Endodermal cell (in vitro differentiated cells): ENCODE results near the gene ANAPC10. TPM values are rescaled to one million over a fixed set of nuclear protein-coding genes. Genes with fewer than 3 reads are reported as not detected.

Experiments used
- DNase-seq: peaks from one replicate; pipeline ENCODE4 v3.0.0-alpha.2; 2017
- H3K27ac ChIP-seq: 2 replicates; pipeline ENCODE4 v1.5.1; 2013; ENCODE audit warnings: mild to moderate bottlenecking, low read depth, low read length, moderate library complexity
- H3K27me3 ChIP-seq: 2 replicates; pipeline ENCODE4 v1.6.1; 2013; ENCODE audit warnings: mild to moderate bottlenecking, low read length, moderate library complexity; ENCODE audit not compliant: insufficient read depth, control insufficient read depth, poor library complexity, severe bottlenecking
- H3K36me3 ChIP-seq: 2 replicates; pipeline ENCODE4 v1.7.0; 2013; ENCODE audit warnings: mild to moderate bottlenecking, low read length, moderate library complexity; ENCODE audit not compliant: control insufficient read depth, insufficient read depth
- H3K4me1 ChIP-seq: one replicate; pipeline ENCODE4 v1.7.0; 2013; ENCODE audit warnings: low read length; ENCODE audit not compliant: control insufficient read depth, insufficient read depth
- H3K4me3 ChIP-seq: 2 replicates; pipeline ENCODE4 v1.5.1; 2013; ENCODE audit warnings: mild to moderate bottlenecking, low read length, moderate library complexity
- H3K9ac ChIP-seq: 2 replicates; pipeline ENCODE4 v1.6.1; 2013; ENCODE audit warnings: mild to moderate bottlenecking, low read length, moderate library complexity; ENCODE audit not compliant: poor library complexity, severe bottlenecking; ENCODE audit errors: extremely low read depth
- H3K9me3 ChIP-seq: 2 replicates; pipeline ENCODE4 v1.6.1; 2013; ENCODE audit warnings: mild to moderate bottlenecking, low read length, moderate library complexity; ENCODE audit not compliant: control insufficient read depth
- H3K27ac Mint-ChIP-seq: 2 replicates; pipeline ENCODE4 v1.8.0; 2020; ENCODE audit warnings: mixed read lengths
- H3K27me3 Mint-ChIP-seq: 2 replicates; pipeline ENCODE4 v1.8.0; 2021; ENCODE audit warnings: mild to moderate bottlenecking, mixed read lengths; ENCODE audit not compliant: insufficient read depth
- H3K36me3 Mint-ChIP-seq: 2 replicates; pipeline ENCODE4 v1.8.0; 2020; ENCODE audit warnings: low read depth, mixed read lengths
- H3K4me1 Mint-ChIP-seq: 2 replicates; pipeline ENCODE4 v1.8.0; 2020; ENCODE audit warnings: mixed read lengths
- H3K4me3 Mint-ChIP-seq: 2 replicates; pipeline ENCODE4 v1.8.0; 2020; ENCODE audit warnings: mild to moderate bottlenecking, moderate library complexity, mixed read lengths
- H3K9me3 Mint-ChIP-seq: 2 replicates; pipeline ENCODE4 v1.8.0; 2020; ENCODE audit warnings: mild to moderate bottlenecking, mixed read lengths
- CTCF ChIP-seq: fragments of 200-600 bp; sonication (generic); conservative IDR thresholded peaks from 2 replicates; pipeline ENCODE4 v1.5.0; 2021; ENCODE audit warnings: antibody characterized with exemption, mild to moderate bottlenecking
- WGBS, 2 experiments: methylation state at CpG; one replicate each; pipeline versions ENCODE4 v1.1.5 to v1.1.7; 2013; ENCODE audit warnings: missing lambda C conversion rate in 2 of 2, mixed read lengths in 1 of 2; ENCODE audit not compliant: insufficient coverage in 1 of 2, insufficient read length in 1 of 2; 5-methylcytosine and 5-hydroxymethylcytosine counted together
- total RNA-seq, 2 donors: library from RNA; stranded (reverse); fragmentation: NEBNext Ultra II Directional in 1 of 2; extraction: Animal tissue kit (Norgen Biotek cat#: 25700) in 1 of 2; gene quantifications; 2 replicates in 1 of 2; 3 replicates in 1 of 2; pipeline ENCODE4 v1.2.1, GENCODE V29; 2021

ANAPC10 gene
- total RNA-seq, 2 donors from 2014 or later = 25.0 to 29.6 TPM

GRCh38 chr4:144955104-144955503 lies 142.9 kb downstream of the ANAPC10 start:
- no peaks in the 10 kb centered on the region for H3K27me3 Mint-ChIP-seq
- DNase-seq = no peak
- peaks cover 60% of the 10 kb centered on the region for H3K9me3 ChIP-seq
- no peak overlapping the region for H3K4me3 ChIP-seq
- peaks cover under 1% of the 10 kb centered on the region for H3K4me1 Mint-ChIP-seq
- peaks cover 3% of the 10 kb centered on the region for H3K36me3 Mint-ChIP-seq
- H3K4me3 Mint-ChIP-seq = no peak overlapping the region
- no peak overlapping the region for H3K9ac ChIP-seq
- no peaks in the 10 kb centered on the region for H3K27me3 ChIP-seq
- no peaks in the 10 kb centered on the region for H3K36me3 ChIP-seq
- peak; percentile 50 for TF ChIP-seq CTCF
- 84 to 100% methylated on average over 1 of the region's 1 CpG for WGBS, 2 experiments
- H3K9me3 Mint-ChIP-seq = peaks cover 53% of the 10 kb centered on the region
- H3K27ac ChIP-seq = no peak overlapping the region
- H3K27ac Mint-ChIP-seq = no peak overlapping the region
- H3K4me1 ChIP-seq = no peaks in the 10 kb centered on the region

- TF ChIP-seq CTCF = no peak
- peaks cover 1% of the 10 kb centered on the region for H3K4me1 Mint-ChIP-seq
- Histone ChIP-seq H3K27me3 (no peaks in the 10 kb centered on the region), H3K27ac (no peak overlapping the region), H3K4me3 (no peak overlapping the region), H3K9ac (no peak overlapping the region), H3K4me1 (peaks cover 4% of the 10 kb centered on the region), H3K36me3 (no peaks in the 10 kb centered on the region), H3K9me3 (peaks cover 60% of the 10 kb centered on the region)
- H3K4me3 Mint-ChIP-seq = no peak overlapping the region
- DNase-seq = peak; percentile 45
- H3K27ac Mint-ChIP-seq = no peak overlapping the region
- peaks cover 45% of the 10 kb centered on the region for H3K9me3 Mint-ChIP-seq
- H3K27me3 Mint-ChIP-seq = no peaks in the 10 kb centered on the region
- peaks cover 3% of the 10 kb centered on the region for H3K36me3 Mint-ChIP-seq
- 74% methylated on average over 1 of the region's 1 CpG; no CpG with 5 or more reads in 1 of the 2 experiments for WGBS, 2 experiments
Measured at GRCh38 chr4:144954230-144954629, 143.8 kb downstream of the ANAPC10 start.

- H3K4me3 ChIP-seq = peak overlapping the region; percentile 33
- 86 to 88% methylated on average over 3 to 5 of the region's 5 CpGs for WGBS, 2 experiments
- H3K27me3 Mint-ChIP-seq = no peaks in the 10 kb centered on the region
- H3K27ac Mint-ChIP-seq = no peak overlapping the region
- no peak overlapping the region for H3K9ac ChIP-seq
- no peaks in the 10 kb centered on the region for H3K36me3 Mint-ChIP-seq
- TF ChIP-seq CTCF = no peak
- H3K4me1 Mint-ChIP-seq = peaks cover 10% of the 10 kb centered on the region
- H3K9me3 ChIP-seq = peaks cover 29% of the 10 kb centered on the region
- no peak for DNase-seq
- H3K9me3 Mint-ChIP-seq = peaks cover 19% of the 10 kb centered on the region
- no peak overlapping the region for H3K4me3 Mint-ChIP-seq
- no peak overlapping the region for H3K27ac ChIP-seq
- no peaks in the 10 kb centered on the region for H3K27me3 ChIP-seq
- no peaks in the 10 kb centered on the region for H3K36me3 ChIP-seq
- peaks cover 11% of the 10 kb centered on the region for H3K4me1 ChIP-seq
Measured at GRCh38 chr4:144948421-144948820, 149.6 kb downstream of the ANAPC10 start.
